Pancreas (tissue), 10 donors: Measurements from ENCODE around the gene SEC61B. TPM values are rescaled to one million over a fixed set of nuclear protein-coding genes. Genes with fewer than 3 reads are reported as not detected.

Experiments used
- ATAC-seq, 4 donors: fragments of 200-7000 bp; cut with Tn5 transposase; one replicate each; pipeline versions ENCODE4 v1.8.0 to v1.9.1; 2020; ENCODE audit warnings: mild to moderate bottlenecking in 4 of 4, moderate library complexity in 4 of 4
- DNase-seq, 6 donors: peaks; one replicate each; pipeline ENCODE4 v3.0.0-alpha.2; 2020
- FAIRE-seq: peaks from 2 replicates; lab custom pipeline; 2012; peaks lifted over from hg19 to GRCh38; lab: Jason Lieb, UNC
- H3K27ac ChIP-seq, 4 donors: fragments of 200-600 bp; sonication (generic); 1 replicate in 3 of 4; 2 replicates in 1 of 4; pipeline versions ENCODE4 v1.5.0 to v1.8.0; 2020
- H3K27me3 ChIP-seq, 4 donors: fragments of 200-600 bp; one replicate each; pipeline ENCODE4 v1.8.0; 2021
- H3K36me3 ChIP-seq, 3 donors: fragments of 200-600 bp; sonication (generic) in 1 of 3; one replicate each; pipeline versions ENCODE4 v1.5.0 to v1.8.0; 2020 to 2021
- H3K4me1 ChIP-seq, 3 donors: fragments of 200-600 bp; one replicate each; pipeline ENCODE4 v1.8.0; 2021
- H3K4me3 ChIP-seq, 4 donors: fragments of 200-600 bp; sonication (generic) in 2 of 4; one replicate each; pipeline versions ENCODE4 v1.5.0 to v1.8.0; 2020 to 2021
- H3K9me3 ChIP-seq, 4 donors: fragments of 200-600 bp; one replicate each; pipeline ENCODE4 v1.8.0; 2021
- WGBS, 2 donors: extraction: QIAGEN DNeasy Blood & Tissue Kit; methylation state at CpG; one replicate each; pipeline ENCODE4 v1.1.7; 2013; 5-methylcytosine and 5-hydroxymethylcytosine counted together
- intact Hi-C, 3 donors: fragments of 100-400 bp; cut with DNase I; formaldehyde crosslinking; loops; one replicate each; pipeline versions ENCODE4 v1.11.1 to v1.14.2; 2022
- polyA plus RNA-seq, 2 donors: library from polyadenylated mRNA; stranded (reverse); fragments of 200-250 nt; gene quantifications; one replicate each; pipeline ENCODE4 v1.2.3, GENCODE V29; 2013
- total RNA-seq, 6 donors: library from RNA; stranded (reverse); fragmentation: NEBNext Ultra II Directional in 4 of 6; extraction: Animal tissue kit (Norgen Biotek cat#: 25700) in 4 of 6; gene quantifications; one replicate each; pipeline versions ENCODE4 v1.2.1 to v1.2.4, GENCODE V29; 2021 to 2023
- TF ChIP-seq, protein P1 (sequence below), 4 donors: fragments of 200-600 bp; sonication (generic) in 3 of 4; IDR thresholded peaks; one replicate each; pipeline versions ENCODE4 v1.5.0 to v1.8.0; 2021; ENCODE audit warnings: antibody characterized with exemption in 4 of 4
- donor health status: healthy with polysubstance abuse.
- donor health status: DM: no; HTN: no; CAD: no; lungs with moderate emphysema.
- donor health status: DM: no; HTN: no; CAD: no.
- donor health status: control.
- donor health status: control.
- donor health status: Bipolar disorder and iron deficiency.
- donor health status: DM: yes; HTN: yes; CAD: no.
- donor health status: DM: no; HTN: no; CAD: no.
- donor health status: DM: no; HTN: no; CAD: no.
- donor health status: DM: yes; HTN: yes; CAD: no.

Gene SEC61B
- total and polyA plus RNA-seq, 8 donors = 117 to 355 (median 168) TPM

DNA sequence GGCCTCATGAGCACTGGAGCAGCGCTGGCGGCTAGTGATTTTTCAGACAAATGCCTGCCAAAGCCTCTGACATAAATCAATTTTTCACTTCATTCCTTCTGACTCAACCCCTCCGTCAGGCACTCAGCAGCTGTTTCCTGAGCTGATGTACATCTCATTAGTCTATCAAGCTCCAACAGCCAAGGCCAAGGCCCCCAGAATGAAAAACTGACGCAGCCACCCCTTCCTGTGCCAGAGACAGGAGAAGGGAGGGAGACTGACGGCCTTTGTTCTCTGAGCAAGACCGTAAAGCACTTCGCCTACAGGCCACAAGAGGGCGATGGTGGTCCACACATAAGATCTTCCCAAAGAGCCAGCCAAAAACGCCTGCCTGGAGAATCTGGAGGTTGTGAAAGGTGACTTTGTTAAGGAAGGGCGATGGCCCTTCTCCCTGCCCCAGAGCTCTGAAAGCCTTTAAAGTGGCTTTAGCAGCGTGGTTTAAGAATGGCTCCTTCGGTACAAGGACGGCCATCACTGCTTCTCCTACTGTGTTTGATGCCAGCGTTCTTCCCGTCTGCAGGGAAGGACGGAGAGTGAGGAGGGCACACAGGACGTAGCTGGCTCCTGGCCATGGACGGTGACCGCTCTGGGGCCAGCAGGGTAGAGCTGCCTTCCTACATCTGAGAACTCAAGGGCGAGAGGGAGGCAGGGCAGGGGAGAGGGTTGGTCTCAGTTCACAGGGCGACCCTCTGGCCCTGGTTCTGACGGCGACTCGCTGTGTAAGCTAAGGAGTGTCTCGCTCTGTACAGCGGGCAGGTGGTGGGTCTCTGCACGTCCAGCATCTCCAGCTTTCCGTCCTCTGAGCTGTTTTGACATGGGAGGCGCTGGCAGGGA is 37.4 kb upstream of the SEC61B start:
- no peaks in the 10 kb centered on the region for H3K27me3 ChIP-seq
- no peak overlapping the region for H3K27ac ChIP-seq
- TF ChIP-seq, protein P1, sequence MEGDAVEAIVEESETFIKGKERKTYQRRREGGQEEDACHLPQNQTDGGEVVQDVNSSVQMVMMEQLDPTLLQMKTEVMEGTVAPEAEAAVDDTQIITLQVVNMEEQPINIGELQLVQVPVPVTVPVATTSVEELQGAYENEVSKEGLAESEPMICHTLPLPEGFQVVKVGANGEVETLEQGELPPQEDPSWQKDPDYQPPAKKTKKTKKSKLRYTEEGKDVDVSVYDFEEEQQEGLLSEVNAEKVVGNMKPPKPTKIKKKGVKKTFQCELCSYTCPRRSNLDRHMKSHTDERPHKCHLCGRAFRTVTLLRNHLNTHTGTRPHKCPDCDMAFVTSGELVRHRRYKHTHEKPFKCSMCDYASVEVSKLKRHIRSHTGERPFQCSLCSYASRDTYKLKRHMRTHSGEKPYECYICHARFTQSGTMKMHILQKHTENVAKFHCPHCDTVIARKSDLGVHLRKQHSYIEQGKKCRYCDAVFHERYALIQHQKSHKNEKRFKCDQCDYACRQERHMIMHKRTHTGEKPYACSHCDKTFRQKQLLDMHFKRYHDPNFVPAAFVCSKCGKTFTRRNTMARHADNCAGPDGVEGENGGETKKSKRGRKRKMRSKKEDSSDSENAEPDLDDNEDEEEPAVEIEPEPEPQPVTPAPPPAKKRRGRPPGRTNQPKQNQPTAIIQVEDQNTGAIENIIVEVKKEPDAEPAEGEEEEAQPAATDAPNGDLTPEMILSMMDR (IDR thresholded peaks at IDR 0.05) = peak; percentile 85 to 94 (median 93)
- ATAC-seq (peak; percentile 93 to 99 (median 97)), DNase-seq (peak; percentile 76 to 91 (median 88)), FAIRE-seq (no peak)
- H3K9me3 ChIP-seq = no peaks in the 10 kb centered on the region
- no peaks in the 10 kb centered on the region for H3K36me3 ChIP-seq
- peak overlapping the region in 2 of 4 donors; percentile 22 to 29 for H3K4me3 ChIP-seq
- peaks cover 0 to 4% (median 0%) of the 10 kb centered on the region in 3 donors for H3K4me1 ChIP-seq
- intact Hi-C loops = loop anchor here in 1 of 3 donors (10.0 kb wide), 1 partner anchor 1410 kb away; no protein-coding TSS in a partner anchor
- 23% methylated on average over 29 of the region's 29 CpGs for WGBS, 2 donors

GRCh38 chr9:99185348-99185632 is 36.8 kb upstream of the SEC61B start:
- TF ChIP-seq, protein P1 (IDR thresholded peaks at IDR 0.05) = no peak
- Histone ChIP-seq H3K36me3 (no peaks in the 10 kb centered on the region), H3K27me3 (no peaks in the 10 kb centered on the region), H3K27ac (no peak overlapping the region), H3K9me3 (no peaks in the 10 kb centered on the region), H3K4me3 (no peak overlapping the region), H3K4me1 (peaks cover 0 to 4% (median 0%) of the 10 kb centered on the region in 3 donors)
- 72% methylated on average over 5 of the region's 5 CpGs for WGBS, 2 donors
- no peak for FAIRE-seq
- DNase-seq = no peak
- intact Hi-C loops = loop anchor here in 1 of 3 donors (10.0 kb wide), 1 partner anchor 1410 kb away; no protein-coding TSS in a partner anchor
- no peak for ATAC-seq

DNA sequence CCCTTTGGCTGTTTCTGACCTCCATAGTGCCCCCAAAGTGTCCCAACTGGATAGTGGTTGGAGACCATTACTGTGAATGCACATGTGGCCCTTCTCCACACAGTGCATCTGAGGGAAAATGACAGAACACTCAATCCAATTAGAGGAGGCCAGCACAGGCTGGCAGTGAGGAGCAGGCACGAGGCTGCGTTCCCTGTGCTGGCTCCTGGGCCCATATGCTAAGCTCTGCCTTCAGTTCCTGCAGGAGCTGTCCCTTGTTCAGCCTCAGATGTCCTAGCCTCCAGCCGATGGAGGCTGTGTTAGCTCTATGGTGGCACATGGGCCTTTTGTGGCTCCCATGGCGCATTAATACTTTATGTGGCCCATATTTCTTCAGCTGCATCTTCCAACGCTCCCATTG is 36.1 kb upstream of the SEC61B start:
- FAIRE-seq = no peak
- Histone ChIP-seq H3K4me3 (no peak overlapping the region), H3K36me3 (no peaks in the 10 kb centered on the region), H3K9me3 (no peaks in the 10 kb centered on the region), H3K27ac (no peak overlapping the region), H3K4me1 (peaks cover 0 to 4% (median 0%) of the 10 kb centered on the region in 3 donors), H3K27me3 (no peaks in the 10 kb centered on the region)
- TF ChIP-seq, protein P1 (IDR thresholded peaks at IDR 0.05) = no peak
- no peak for DNase-seq
- ATAC-seq = no peak
- intact Hi-C loops = loop anchor here in 1 of 3 donors (10.0 kb wide), 1 partner anchor 1409 kb away; no protein-coding TSS in a partner anchor
- 76 to 83% methylated on average over 5 of the region's 5 CpGs for WGBS, 2 donors

- no peak overlapping the region for H3K4me3 ChIP-seq
- 79 to 82% methylated on average over 4 of the region's 4 CpGs for WGBS, 2 donors
- peaks cover 0 to 4% (median 0%) of the 10 kb centered on the region in 3 donors for H3K4me1 ChIP-seq
- intact Hi-C loops = loop anchor here in 1 of 3 donors (10.0 kb wide), 1 partner anchor 1407 kb away; no protein-coding TSS in a partner anchor
- TF ChIP-seq, protein P1 (IDR thresholded peaks at IDR 0.05) = no peak
- DNase-seq (no peak), ATAC-seq (no peak), FAIRE-seq (no peak)
- no peaks in the 10 kb centered on the region for H3K36me3 ChIP-seq
- H3K9me3 ChIP-seq = no peaks in the 10 kb centered on the region
- no peaks in the 10 kb centered on the region for H3K27me3 ChIP-seq
- H3K27ac ChIP-seq = no peak overlapping the region
These were observed 34.8 kb upstream of the SEC61B start for GRCh38 chr9:99187311-99187710.
